A549 (cell line): ENCODE measurements around the gene CCSAP. TPM values are rescaled to one million over a fixed set of nuclear protein-coding genes. Genes with fewer than 3 reads are reported as not detected.
"Not testable (repeated sequence)": the region's sequence is repeated elsewhere in the genome, so short reads cannot be mapped to it uniquely, and the experiment has no call there.

Source experiments
- ATAC-seq, 2 experiments: fragments of 200-7000 bp in 1 of 2; fragments of >200 bp in 1 of 2; cut with Nextera tagmentation in 1 of 2; cut with Tn5 transposase in 1 of 2; 3 replicates each; pipeline versions ENCODE4 v1.8.0 to v1.9.1; 2018 to 2020; ENCODE audit warnings: mild to moderate bottlenecking in 1 of 2, moderate library complexity in 1 of 2
- CTCF ChIA-PET: fragments of 300-600 bp; sonication (Branson Sonifier 250); formaldehyde crosslinking; extraction: SDS; loops from one replicate; lab custom pipeline; 2021; ENCODE audit warnings: antibody characterized with exemption, inconsistent platforms; lab: Yijun Ruan, JAX
- POLR2A ChIA-PET: fragments of 350-600 bp; formaldehyde crosslinking; extraction: SDS; loops from one replicate; lab custom pipeline; 2021; ENCODE audit warnings: antibody characterized with exemption, inconsistent platforms; lab: Yijun Ruan, JAX
- DNase-seq, 2 experiments: peaks; one replicate each; pipeline versions ENCODE4 v3.0.0 to v3.0.0-alpha.2; 2011 to 2016; ENCODE audit warnings: low read depth in 1 of 2, low spot score in 1 of 2
- FAIRE-seq: peaks from 2 replicates; lab custom pipeline; 2011; peaks lifted over from hg19 to GRCh38; lab: Jason Lieb, UNC
- H3K27ac ChIP-seq, 2 experiments: fragments of >200 bp; sonication (Bioruptor Twin); formaldehyde crosslinking; 3 replicates each; pipeline ENCODE4 v1.5.1; 2016 to 2017
- H3K4me1 ChIP-seq: fragments of >200 bp; sonication (Bioruptor Twin); formaldehyde crosslinking; 3 replicates; pipeline ENCODE4 v1.6.1; 2016
- H3K4me2 ChIP-seq: fragments of >200 bp; sonication (Bioruptor Twin); formaldehyde crosslinking; 3 replicates; pipeline ENCODE4 v1.6.1; 2016
- H3K4me3 ChIP-seq: fragments of >200 bp; sonication (Bioruptor Twin); formaldehyde crosslinking; 3 replicates; pipeline ENCODE4 v1.5.1; 2016
- H3K9me3 ChIP-seq: fragments of >200 bp; sonication (Bioruptor Twin); formaldehyde crosslinking; 3 replicates; pipeline ENCODE4 v1.6.1; 2016
- ATOH8 ChIP-seq: fragments of 250-450 bp; sonication (Bioruptor Pico); IDR thresholded peaks from 2 replicates; pipeline ENCODE4 v1.5.0; 2020; ENCODE audit warnings: low read depth, mild to moderate bottlenecking, moderate library complexity
- BCL3 ChIP-seq: fragments of >200 bp; sonication (Bioruptor Twin); formaldehyde crosslinking; IDR thresholded peaks from 3 replicates; pipeline ENCODE4 v1.6.1; 2016
- CEBPB ChIP-seq, 2 experiments: fragments of >200 bp in 1 of 2; sonication (Bioruptor Twin) in 1 of 2; formaldehyde crosslinking in 1 of 2; IDR thresholded peaks; 2 replicates each; pipeline ENCODE4 v1.6.1; 2012 to 2016
- EHF ChIP-seq: fragments of 250-450 bp; sonication (Bioruptor Pico); IDR thresholded peaks from 2 replicates; pipeline ENCODE4 v1.5.0; 2020; ENCODE audit warnings: mild to moderate bottlenecking
- EHMT2 ChIP-seq: fragments of 200-600 bp; sonication (generic); IDR thresholded peaks from 2 replicates; pipeline ENCODE4 v1.6.1; 2016; ENCODE audit warnings: antibody characterized with exemption, low read depth, mild to moderate bottlenecking, moderate library complexity
- FOSB ChIP-seq: fragments of 250-450 bp; sonication (Bioruptor Pico); IDR thresholded peaks from 2 replicates; pipeline ENCODE4 v1.5.0; 2020; ENCODE audit warnings: mild to moderate bottlenecking, moderate library complexity
- GATA3 ChIP-seq: IDR thresholded peaks from 2 replicates; pipeline ENCODE4 v1.6.1; 2012; ENCODE audit warnings: borderline replicate concordance
- HOXB13 ChIP-seq: fragments of 250-450 bp; sonication (Bioruptor Pico); IDR thresholded peaks from 2 replicates; pipeline ENCODE4 v1.5.0; 2020; ENCODE audit warnings: low read depth, mild to moderate bottlenecking, moderate library complexity
- JUN ChIP-seq, 2 experiments: fragments of >200 bp; sonication (Bioruptor Twin); formaldehyde crosslinking; IDR thresholded peaks; 2 replicates in 1 of 2; 3 replicates in 1 of 2; pipeline ENCODE4 v1.6.1; 2016 to 2017
- MAFK ChIP-seq: fragments of 450-650 bp; IDR thresholded peaks from 2 replicates; pipeline ENCODE4 v1.6.1; 2014; ENCODE audit not compliant: partially characterized antibody
- MAX ChIP-seq: IDR thresholded peaks from 2 replicates; pipeline ENCODE4 v1.6.1; 2012
- MAZ ChIP-seq: fragments of 150-350 bp; IDR thresholded peaks from 2 replicates; pipeline ENCODE4 v1.6.1; 2014; ENCODE audit warnings: antibody characterized with exemption, low read depth, low read length, borderline replicate concordance
- NPAS2 ChIP-seq: fragments of 250-450 bp; sonication (Bioruptor Pico); IDR thresholded peaks from 2 replicates; pipeline ENCODE4 v1.8.0; 2022; ENCODE audit warnings: mild to moderate bottlenecking, moderate library complexity, borderline replicate concordance
- NR3C1 ChIP-seq: fragments of >200 bp; sonication (Bioruptor Twin); formaldehyde crosslinking; IDR thresholded peaks from 3 replicates; pipeline ENCODE4 v1.6.1; 2017
- PBX3 ChIP-seq: IDR thresholded peaks from 2 replicates; pipeline ENCODE4 v1.6.1; 2012
- RAD21 ChIP-seq, 2 experiments: fragments of >200 bp in 1 of 2; sonication (Bioruptor Twin) in 1 of 2; formaldehyde crosslinking in 1 of 2; IDR thresholded peaks in 1 of 2; conservative IDR thresholded peaks in 1 of 2; 2 replicates in 1 of 2; 3 replicates in 1 of 2; pipeline ENCODE4 v1.6.1; 2012 to 2018; ENCODE audit warnings: inconsistent platforms in 1 of 2
- RARB ChIP-seq: fragments of 250-450 bp; sonication (Bioruptor Pico); IDR thresholded peaks from 2 replicates; pipeline ENCODE4 v1.8.0; 2021; ENCODE audit warnings: mild to moderate bottlenecking, moderate library complexity
- REST ChIP-seq: fragments of 200-600 bp; sonication (generic); IDR thresholded peaks from 2 replicates; pipeline ENCODE4 v1.6.1; 2016; ENCODE audit warnings: antibody characterized with exemption, mild to moderate bottlenecking, moderate library complexity
- RNF2 ChIP-seq: fragments of 200-600 bp; sonication (generic); IDR thresholded peaks from 2 replicates; pipeline ENCODE4 v1.6.1; 2016; ENCODE audit warnings: low read depth, mild to moderate bottlenecking, antibody characterized with exemption, moderate library complexity, borderline replicate concordance
- SMC3 ChIP-seq: fragments of >200 bp; sonication (Bioruptor Twin); formaldehyde crosslinking; IDR thresholded peaks from 3 replicates; pipeline ENCODE4 v1.6.1; 2018; ENCODE audit warnings: inconsistent platforms
- SREBF2 ChIP-seq: fragments of 450-650 bp; IDR thresholded peaks from 2 replicates; pipeline ENCODE4 v1.6.1; 2014; ENCODE audit warnings: mild to moderate bottlenecking, moderate library complexity
- USF2 ChIP-seq: fragments of 450-650 bp; IDR thresholded peaks from 2 replicates; pipeline ENCODE4 v1.6.1; 2014; ENCODE audit warnings: antibody characterized with exemption
- ZFP36 ChIP-seq: fragments of 450-650 bp; IDR thresholded peaks from 2 replicates; pipeline ENCODE4 v1.6.1; 2014; ENCODE audit warnings: borderline replicate concordance; ENCODE audit not compliant: partially characterized antibody
- ZSCAN20 ChIP-seq: fragments of 250-450 bp; sonication (Bioruptor Pico); IDR thresholded peaks from 2 replicates; pipeline ENCODE4 v1.8.0; 2022; ENCODE audit warnings: mild to moderate bottlenecking, moderate library complexity
- WGBS: methylation state at CpG from one replicate; pipeline ENCODE4 v1.1.6; 2017; ENCODE audit errors: missing lambda C conversion rate; 5-methylcytosine and 5-hydroxymethylcytosine counted together
- polyA plus RNA-seq, 4 experiments: library from polyadenylated mRNA; depleted of rRNA in 3 of 4; stranded (reverse); fragments of >200 nt; fragmentation: RNase III in 1 of 4; extraction: RNeasy Plus Mini Kit Qiagen cat#74134 plus additional on column Dnase treatment in 1 of 4; gene quantifications; 2 replicates in 3 of 4; 3 replicates in 1 of 4; pipeline ENCODE4 v1.2.3, GENCODE V29; 2011 to 2017

CCSAP gene
- polyA plus RNA-seq, 2 of the 4 experiments (the other 2 are of a cell fraction) = 6.4 to 9.1 TPM

GRCh38 chr1:229328598-229329362 lies 14.1 kb downstream of the CCSAP start:
- Histone ChIP-seq H3K4me3 (no peak overlapping the region), H3K9me3 (peaks cover 3% of the 10 kb centered on the region; the same call in 2 of the 3 replicates), H3K4me2 (no peak overlapping the region), H3K27ac (no peak overlapping the region), H3K4me1 (no peaks in the 10 kb centered on the region)
- ChIA-PET POLR2A (no interaction called here), CTCF (interaction anchor here (0.6 kb wide), 1 partner anchor 671 kb away, joined by 3 read pairs; no protein-coding TSS in a partner anchor)
- ATAC-seq = no peak; a peak in 1 of 6 replicates
- TF ChIP-seq CEBPB (IDR thresholded peaks at IDR 0.05) (no peak), EHMT2 (no peak), MAX (no peak), SMC3 (no peak), ZFP36 (no peak), GATA3 (no peak), MAFK (no peak), NPAS2 (CRISPR knock-in tag) (no peak), ZSCAN20 (CRISPR knock-in tag) (no peak), RARB (CRISPR knock-in tag) (no peak)
- no peak for FAIRE-seq
- 71% methylated on average over 7 of the region's 7 CpGs for WGBS
- DNase-seq = no peak

GRCh38 chr1:229327765-229328164 lies 15.1 kb downstream of the CCSAP start:
- FAIRE-seq = not testable (repeated sequence)

GRCh38 chr1:229326601-229327000 lies 16.2 kb downstream of the CCSAP start:
- FAIRE-seq = no peak
- ChIA-PET CTCF (interaction anchor here (0.6 kb wide), 1 partner anchor 43 kb away, joined by 3 read pairs; no protein-coding TSS in a partner anchor), POLR2A (no interaction called here)
- no peak for DNase-seq
- WGBS = 91% methylated on average over 12 of the region's 12 CpGs
- Histone ChIP-seq H3K4me1 (no peaks in the 10 kb centered on the region), H3K27ac (no peak overlapping the region), H3K4me2 (no peak overlapping the region), H3K4me3 (no peak overlapping the region), H3K9me3 (no peaks in the 10 kb centered on the region)
- no peak for ATAC-seq
- no peak for TF ChIP-seq EHF
- no peak for TF ChIP-seq RAD21 (conservative IDR thresholded peaks at IDR 0.05 in 1 of 2, IDR thresholded peaks at IDR 0.05 in 1 of 2)
- no peak for TF ChIP-seq JUN (IDR thresholded peaks at IDR 0.05)
- TF ChIP-seq FOSB = no peak
- no peak for TF ChIP-seq CEBPB (IDR thresholded peaks at IDR 0.05)
- no peak for TF ChIP-seq RNF2
- TF ChIP-seq MAX = no peak
- TF ChIP-seq GATA3 = no peak
- no peak for TF ChIP-seq SREBF2
- no peak for TF ChIP-seq NR3C1
- TF ChIP-seq BCL3 = no peak
- TF ChIP-seq REST = no peak
- TF ChIP-seq ATOH8 (CRISPR knock-in tag) = no peak
- no peak for TF ChIP-seq USF2
- no peak for TF ChIP-seq PBX3
- TF ChIP-seq HOXB13 (CRISPR knock-in tag) = no peak
- TF ChIP-seq MAZ = no peak

More at GRCh38 chr1:229327765-229328164, 15.1 kb downstream of the CCSAP start:
- POLR2A ChIA-PET, DNase-seq, ATAC-seq, H3K4me1 ChIP-seq, H3K9me3 ChIP-seq, H3K4me2 ChIP-seq, H3K27ac ChIP-seq, H3K4me3 ChIP-seq: not testable (repeated sequence)
- CTCF ChIA-PET = interaction anchor here (0.7 kb wide), 1 partner anchor 1566 kb away, joined by 3 read pairs; no protein-coding TSS in a partner anchor
- 87% methylated on average over 6 of the region's 6 CpGs for WGBS
